SK-N-SH (cell line): ENCODE data around the gene CDK15. TPM values are rescaled to one million over a fixed set of nuclear protein-coding genes. Genes with fewer than 3 reads are reported as not detected.
A peak's percentile ranks its signal among the peaks of the same experiment; 100 is the strongest.

ENCODE experiments used
- EP300 ChIP-seq, 2 experiments: IDR thresholded peaks; 2 replicates each; pipeline versions ENCODE4 v1.4.0 to v1.6.1; 2012; ENCODE audit warnings: borderline replicate concordance in 1 of 2, low read depth in 1 of 2, low read length in 1 of 2
- EZH2phosphoT487 ChIP-seq: fragments of 200-600 bp; sonication (generic); IDR thresholded peaks from 2 replicates; pipeline ENCODE4 v1.6.1; 2017; ENCODE audit warnings: low read depth, mixed run types, mild to moderate bottlenecking, antibody characterized with exemption, moderate library complexity, borderline replicate concordance
- FOSL2 ChIP-seq: IDR thresholded peaks from 2 replicates; pipeline ENCODE4 v1.4.0; 2012; ENCODE audit warnings: low read depth, mild to moderate bottlenecking, moderate library complexity, borderline replicate concordance
- FOXJ3 ChIP-seq: sonication (generic); formaldehyde crosslinking; IDR thresholded peaks from 2 replicates; pipeline ENCODE4 v1.5.1; 2020; ENCODE audit warnings: mild to moderate bottlenecking, missing genetic modification reagents
- FOXM1 ChIP-seq: IDR thresholded peaks from 2 replicates; pipeline ENCODE4 v1.4.0; 2012; ENCODE audit warnings: low read depth, mild to moderate bottlenecking
- GABPA ChIP-seq: IDR thresholded peaks from 2 replicates; pipeline ENCODE4 v1.4.0; 2012; ENCODE audit warnings: low read depth, mild to moderate bottlenecking
- GATA2 ChIP-seq: sonication (generic); formaldehyde crosslinking; IDR thresholded peaks from 2 replicates; pipeline ENCODE4 v1.5.0; 2020; ENCODE audit warnings: mild to moderate bottlenecking, missing genetic modification reagents
- IRF3 ChIP-seq: fragments of 150-350 bp; IDR thresholded peaks from 2 replicates; pipeline ENCODE4 v1.6.1; 2016; ENCODE audit warnings: mild to moderate bottlenecking, low read depth, low read length
- MAX ChIP-seq: IDR thresholded peaks from 2 replicates; pipeline ENCODE4 v1.4.0; 2012; ENCODE audit warnings: low read depth
- MEF2A ChIP-seq: IDR thresholded peaks from 2 replicates; pipeline ENCODE4 v1.4.0; 2012; ENCODE audit warnings: low read depth, borderline replicate concordance
- MXI1 ChIP-seq: IDR thresholded peaks from 2 replicates; pipeline ENCODE4 v1.6.1; 2012; ENCODE audit warnings: mild to moderate bottlenecking, low read depth, low read length, improper control_type of control experiment
- NFIC ChIP-seq: IDR thresholded peaks from 2 replicates; pipeline ENCODE4 v1.4.0; 2012; ENCODE audit warnings: borderline replicate concordance
- NRF1 ChIP-seq: IDR thresholded peaks from 2 replicates; pipeline ENCODE4 v1.6.1; 2012; ENCODE audit warnings: low read depth, mild to moderate bottlenecking, low read length
- POLR2AphosphoS5 ChIP-seq: IDR thresholded peaks from 2 replicates; pipeline ENCODE4 v1.6.1; 2012; ENCODE audit warnings: low read depth, low read length
- RAD21 ChIP-seq: IDR thresholded peaks from 2 replicates; pipeline ENCODE4 v1.6.1; 2012; ENCODE audit warnings: mild to moderate bottlenecking, low read length
- SIN3A ChIP-seq: IDR thresholded peaks from 2 replicates; pipeline ENCODE4 v1.6.1; 2012; ENCODE audit warnings: low read depth, mild to moderate bottlenecking, low read length, moderate library complexity, borderline replicate concordance
- SMC3 ChIP-seq: IDR thresholded peaks from 2 replicates; pipeline ENCODE4 v1.6.1; 2012; ENCODE audit warnings: low read depth, low read length, improper control_type of control experiment
- TAF1 ChIP-seq: IDR thresholded peaks from 2 replicates; pipeline ENCODE4 v1.6.1; 2012; ENCODE audit warnings: low read depth, mild to moderate bottlenecking, low read length, moderate library complexity, borderline replicate concordance
- TEAD4 ChIP-seq: IDR thresholded peaks from 2 replicates; pipeline ENCODE4 v1.4.0; 2012; ENCODE audit warnings: mild to moderate bottlenecking, borderline replicate concordance; ENCODE audit not compliant: insufficient read depth
- USF1 ChIP-seq: IDR thresholded peaks from 2 replicates; pipeline ENCODE4 v1.4.0; 2012; ENCODE audit warnings: low read depth, borderline replicate concordance
- ZBTB33 ChIP-seq: IDR thresholded peaks from 2 replicates; pipeline ENCODE4 v1.4.0; 2012; ENCODE audit warnings: low read depth, borderline replicate concordance
- polyA plus RNA-seq, 3 experiments: library from polyadenylated mRNA; depleted of rRNA; stranded (reverse); fragments of >200 nt; gene quantifications; 2 replicates each; pipeline ENCODE4 v1.2.3, GENCODE V29; 2012

Gene CDK15
- polyA plus RNA-seq, 1 of the 3 experiments (the other 2 are of a cell fraction) = 1.8 TPM

- no peak for TF ChIP-seq USF1
- 0 out of 2 replicates have a peak, but pooled peaks have one; percentile 3 for TF ChIP-seq FOSL2
- peak; percentile 82 for TF ChIP-seq NFIC
- no peak for TF ChIP-seq FOXM1
- TF ChIP-seq MEF2A = no peak
- no peak for TF ChIP-seq TAF1
- peak; percentile 50 to 74; a peak in 2 of 4 replicates for TF ChIP-seq EP300 (IDR thresholded peaks at IDR 0.05; ENCODE audit: borderline replicate concordance in 1 of 2, low read depth in 1 of 2, low read length in 1 of 2)
- 0 out of 2 replicates have a peak, but pooled peaks have one; percentile 27 for TF ChIP-seq MAX
- no peak for TF ChIP-seq SMC3
- no peak for TF ChIP-seq GABPA
- TF ChIP-seq RAD21 = peak; percentile 30; the same call in 1 of the 2 replicates
- TF ChIP-seq GATA2 = peak; percentile 93
- TF ChIP-seq ZBTB33 = no peak
- TF ChIP-seq POLR2AphosphoS5 = no peak
- no peak for TF ChIP-seq SIN3A
- TF ChIP-seq IRF3 = no peak
- TF ChIP-seq TEAD4 = peak; percentile 76; the same call in 1 of the 2 replicates
- no peak for TF ChIP-seq FOXJ3
- TF ChIP-seq MXI1 = peak; percentile 51; the same call in 1 of the 2 replicates
- TF ChIP-seq EZH2phosphoT487 = no peak
- TF ChIP-seq NRF1 = no peak
These were observed 76.2 kb downstream of the CDK15 start (continued) for GRCh38 chr2:201882353-201883090.
